Measurements from ENCODE around the gene GDI1. TPM values are rescaled to one million over a fixed set of nuclear protein-coding genes. Genes with fewer than 3 reads are reported as not detected.

GDI1 gene
- polyA plus RNA-seq, 2 of the 4 experiments (the other 2 are of a cell fraction): 124 to 128 TPM

DNA sequence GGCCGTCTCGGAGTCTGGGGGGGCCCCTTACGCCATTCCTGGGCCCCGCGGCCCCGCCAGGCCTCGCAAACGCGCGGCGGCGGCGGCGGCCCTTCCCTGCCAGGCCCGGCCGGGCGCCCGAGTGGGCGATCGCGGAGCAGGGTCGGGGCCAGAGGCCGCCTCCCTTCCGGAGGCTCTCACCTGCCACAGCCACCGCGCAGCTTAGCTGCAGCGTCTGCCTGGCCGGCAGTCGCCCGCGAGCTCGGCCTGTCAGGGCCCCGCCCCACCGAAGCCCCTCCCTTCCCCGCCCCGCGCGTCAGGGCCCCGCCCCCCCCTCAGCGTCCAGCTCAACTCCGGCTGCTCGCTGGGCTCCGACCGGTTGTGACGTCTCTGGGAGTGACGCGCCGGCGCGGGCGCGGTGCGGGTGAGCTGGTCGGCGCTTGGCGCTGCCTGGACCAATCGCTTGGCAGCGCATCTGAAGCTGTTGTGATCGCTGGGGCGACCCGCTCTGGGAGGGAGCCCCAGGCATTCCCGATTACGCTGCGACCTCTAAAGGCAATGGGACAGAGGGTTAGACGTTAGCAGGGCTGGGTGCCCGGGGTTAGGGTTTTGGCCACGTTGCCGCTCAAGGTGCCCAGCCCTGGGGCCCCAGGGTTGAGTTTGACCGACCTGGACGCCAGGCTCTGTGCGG lies 53.6 kb downstream of the GDI1 start, which contains the start of gene SLC10A3:
SLC10A3 (minus strand) TSS at position 216 of the 670 bp plus-strand sequence. CDS start 1,689 bp downstream, outside the sequence.
- ATAC-seq (peak; percentile 85 to 94), FAIRE-seq (peak; percentile 92)
- peak; percentile 73; the same call in 1 of the 2 replicates for TF ChIP-seq PHF8 (IDR thresholded peaks at IDR 0.05; ENCODE audit: borderline replicate concordance, low read depth)
- no peak for TF ChIP-seq NFE2L2 (conservative IDR thresholded peaks at IDR 0.05; ENCODE audit: low read length)
- TF ChIP-seq, protein P1, sequence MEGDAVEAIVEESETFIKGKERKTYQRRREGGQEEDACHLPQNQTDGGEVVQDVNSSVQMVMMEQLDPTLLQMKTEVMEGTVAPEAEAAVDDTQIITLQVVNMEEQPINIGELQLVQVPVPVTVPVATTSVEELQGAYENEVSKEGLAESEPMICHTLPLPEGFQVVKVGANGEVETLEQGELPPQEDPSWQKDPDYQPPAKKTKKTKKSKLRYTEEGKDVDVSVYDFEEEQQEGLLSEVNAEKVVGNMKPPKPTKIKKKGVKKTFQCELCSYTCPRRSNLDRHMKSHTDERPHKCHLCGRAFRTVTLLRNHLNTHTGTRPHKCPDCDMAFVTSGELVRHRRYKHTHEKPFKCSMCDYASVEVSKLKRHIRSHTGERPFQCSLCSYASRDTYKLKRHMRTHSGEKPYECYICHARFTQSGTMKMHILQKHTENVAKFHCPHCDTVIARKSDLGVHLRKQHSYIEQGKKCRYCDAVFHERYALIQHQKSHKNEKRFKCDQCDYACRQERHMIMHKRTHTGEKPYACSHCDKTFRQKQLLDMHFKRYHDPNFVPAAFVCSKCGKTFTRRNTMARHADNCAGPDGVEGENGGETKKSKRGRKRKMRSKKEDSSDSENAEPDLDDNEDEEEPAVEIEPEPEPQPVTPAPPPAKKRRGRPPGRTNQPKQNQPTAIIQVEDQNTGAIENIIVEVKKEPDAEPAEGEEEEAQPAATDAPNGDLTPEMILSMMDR (IDR thresholded peaks at IDR 0.05): no peak
- TF ChIP-seq POLR2A (IDR thresholded peaks at IDR 0.05; ENCODE audit: low read length): peak; percentile 90
- no peak for TF ChIP-seq SMC3 (IDR thresholded peaks at IDR 0.05)
- peak in 1 of 2 experiments; percentile 81; a peak in 2 of 5 replicates for TF ChIP-seq JUN (IDR thresholded peaks at IDR 0.05)
- no peak for TF ChIP-seq HOXA7 (CRISPR knock-in tag; IDR thresholded peaks at IDR 0.05)
- TF ChIP-seq, protein P2, sequence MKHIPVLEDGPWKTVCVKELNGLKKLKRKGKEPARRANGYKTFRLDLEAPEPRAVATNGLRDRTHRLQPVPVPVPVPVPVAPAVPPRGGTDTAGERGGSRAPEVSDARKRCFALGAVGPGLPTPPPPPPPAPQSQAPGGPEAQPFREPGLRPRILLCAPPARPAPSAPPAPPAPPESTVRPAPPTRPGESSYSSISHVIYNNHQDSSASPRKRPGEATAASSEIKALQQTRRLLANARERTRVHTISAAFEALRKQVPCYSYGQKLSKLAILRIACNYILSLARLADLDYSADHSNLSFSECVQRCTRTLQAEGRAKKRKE (CRISPR knock-in tag; IDR thresholded peaks at IDR 0.05; ENCODE audit: low read depth): no peak
- TF ChIP-seq, protein P3, sequence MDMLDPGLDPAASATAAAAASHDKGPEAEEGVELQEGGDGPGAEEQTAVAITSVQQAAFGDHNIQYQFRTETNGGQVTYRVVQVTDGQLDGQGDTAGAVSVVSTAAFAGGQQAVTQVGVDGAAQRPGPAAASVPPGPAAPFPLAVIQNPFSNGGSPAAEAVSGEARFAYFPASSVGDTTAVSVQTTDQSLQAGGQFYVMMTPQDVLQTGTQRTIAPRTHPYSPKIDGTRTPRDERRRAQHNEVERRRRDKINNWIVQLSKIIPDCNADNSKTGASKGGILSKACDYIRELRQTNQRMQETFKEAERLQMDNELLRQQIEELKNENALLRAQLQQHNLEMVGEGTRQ (IDR thresholded peaks at IDR 0.05): no peak
- TF ChIP-seq RCOR1 (IDR thresholded peaks at IDR 0.05; ENCODE audit: low read depth, low read length): no peak
- TF ChIP-seq CBX2 (IDR thresholded peaks at IDR 0.05; ENCODE audit: borderline replicate concordance, low read depth): no peak
- no peak for TF ChIP-seq HDAC2 (IDR thresholded peaks at IDR 0.05)
- TF ChIP-seq RARB (CRISPR knock-in tag; IDR thresholded peaks at IDR 0.05): no peak
- TF ChIP-seq MAFK (IDR thresholded peaks at IDR 0.05; ENCODE audit: partially characterized antibody): no peak
- TF ChIP-seq, protein P4, sequence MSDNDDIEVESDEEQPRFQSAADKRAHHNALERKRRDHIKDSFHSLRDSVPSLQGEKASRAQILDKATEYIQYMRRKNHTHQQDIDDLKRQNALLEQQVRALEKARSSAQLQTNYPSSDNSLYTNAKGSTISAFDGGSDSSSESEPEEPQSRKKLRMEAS (IDR thresholded peaks at IDR 0.05): peak; percentile 27; the same call in 1 of the 2 replicates
- TF ChIP-seq, protein P5, sequence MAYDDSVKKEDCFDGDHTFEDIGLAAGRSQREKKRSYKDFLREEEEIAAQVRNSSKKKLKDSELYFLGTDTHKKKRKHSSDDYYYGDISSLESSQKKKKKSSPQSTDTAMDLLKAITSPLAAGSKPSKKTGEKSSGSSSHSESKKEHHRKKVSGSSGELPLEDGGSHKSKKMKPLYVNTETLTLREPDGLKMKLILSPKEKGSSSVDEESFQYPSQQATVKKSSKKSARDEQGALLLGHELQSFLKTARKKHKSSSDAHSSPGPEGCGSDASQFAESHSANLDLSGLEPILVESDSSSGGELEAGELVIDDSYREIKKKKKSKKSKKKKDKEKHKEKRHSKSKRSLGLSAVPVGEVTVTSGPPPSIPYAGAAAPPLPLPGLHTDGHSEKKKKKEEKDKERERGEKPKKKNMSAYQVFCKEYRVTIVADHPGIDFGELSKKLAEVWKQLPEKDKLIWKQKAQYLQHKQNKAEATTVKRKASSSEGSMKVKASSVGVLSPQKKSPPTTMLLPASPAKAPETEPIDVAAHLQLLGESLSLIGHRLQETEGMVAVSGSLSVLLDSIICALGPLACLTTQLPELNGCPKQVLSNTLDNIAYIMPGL (CRISPR knock-in tag; IDR thresholded peaks at IDR 0.05; ENCODE audit: borderline replicate concordance): no peak
- TF ChIP-seq RFX5 (IDR thresholded peaks at IDR 0.05): no peak
- TF ChIP-seq, protein P6, sequence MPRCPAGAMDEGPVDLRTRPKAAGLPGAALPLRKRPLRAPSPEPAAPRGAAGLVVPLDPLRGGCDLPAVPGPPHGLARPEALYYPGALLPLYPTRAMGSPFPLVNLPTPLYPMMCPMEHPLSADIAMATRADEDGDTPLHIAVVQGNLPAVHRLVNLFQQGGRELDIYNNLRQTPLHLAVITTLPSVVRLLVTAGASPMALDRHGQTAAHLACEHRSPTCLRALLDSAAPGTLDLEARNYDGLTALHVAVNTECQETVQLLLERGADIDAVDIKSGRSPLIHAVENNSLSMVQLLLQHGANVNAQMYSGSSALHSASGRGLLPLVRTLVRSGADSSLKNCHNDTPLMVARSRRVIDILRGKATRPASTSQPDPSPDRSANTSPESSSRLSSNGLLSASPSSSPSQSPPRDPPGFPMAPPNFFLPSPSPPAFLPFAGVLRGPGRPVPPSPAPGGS (IDR thresholded peaks at IDR 0.05): peak; percentile 85
- TF ChIP-seq BHLHE40 (IDR thresholded peaks at IDR 0.05; ENCODE audit: low read depth, low read length): no peak
- no peak for TF ChIP-seq HEYL (CRISPR knock-in tag; IDR thresholded peaks at IDR 0.05)
- no peak for TF ChIP-seq KDM1A (IDR thresholded peaks at IDR 0.05; ENCODE audit: low read depth)
- TF ChIP-seq GATA3 (IDR thresholded peaks at IDR 0.05; ENCODE audit: borderline replicate concordance): no peak
- TF ChIP-seq CBX8 (IDR thresholded peaks at IDR 0.05): no peak
- TF ChIP-seq FOSB (CRISPR knock-in tag; IDR thresholded peaks at IDR 0.05): no peak
- no peak for TF ChIP-seq TFCP2L1 (CRISPR knock-in tag; IDR thresholded peaks at IDR 0.05)
- no peak for TF ChIP-seq EHMT2 (IDR thresholded peaks at IDR 0.05; ENCODE audit: low read depth)
- TF ChIP-seq RAD21 (conservative IDR thresholded peaks at IDR 0.05 in 1 of 2, IDR thresholded peaks at IDR 0.05 in 1 of 2): peak in 1 of 2 experiments; percentile 32; a peak in 3 of 5 replicates
- no peak for TF ChIP-seq MAZ (IDR thresholded peaks at IDR 0.05; ENCODE audit: borderline replicate concordance, low read depth, low read length)
- no peak for TF ChIP-seq HOXB13 (CRISPR knock-in tag; IDR thresholded peaks at IDR 0.05; ENCODE audit: low read depth)

More for the DNA sequence above, 53.6 kb downstream of the GDI1 start, which contains the start of gene SLC10A3:
- H3K9me3 ChIP-seq: no peaks in the 10 kb centered on the region
- peak; percentile 89 to 95 for DNase-seq (ENCODE audit: low read depth in 1 of 2, low spot score in 1 of 2)
- CTCF ChIA-PET: interaction anchor here (0.8 to 2.4 kb wide), 7 partner anchors 9 to 118 kb away, joined by 3 to 13 read pairs (median 4); no protein-coding TSS in a partner anchor
- H3K27ac ChIP-seq: peak within 1 kb of the TSS; percentile 88 to 96
- 0% methylated on average over 3 of the region's 71 CpGs for WGBS (ENCODE audit: missing lambda C conversion rate)
- H3K4me2 ChIP-seq: peak within 1 kb of the TSS; percentile 83
- H3K4me3 ChIP-seq: peak within 1 kb of the TSS; percentile 74
- H3K4me1 ChIP-seq: peaks cover 15% of the 10 kb centered on the region; the same call in 2 of the 3 replicates
- POLR2A ChIA-PET: interaction anchor here (0.6 to 2.6 kb wide), 12 partner anchors 9 to 93 kb away, joined by 3 to 8 read pairs (median 4); partner anchors contain the start of genes FAM3A, LAGE3, PLXNA3 and RPL10
